ENCODE results near the gene HARS1. TPM values are rescaled to one million over a fixed set of nuclear protein-coding genes. Genes with fewer than 3 reads are reported as not detected.
A peak's percentile ranks its signal among the peaks of the same experiment; 100 is the strongest.
"Not testable (repeated sequence)": the region's sequence is repeated elsewhere in the genome, so short reads cannot be mapped to it uniquely, and the experiment has no call there.

Gene HARS1
- 10 to 100 TPM; 33.9 to 45.6 TPM for total RNA-seq

GRCh38 chr5:140690941-140691924, at the start of gene HARS1, which contains the start of gene HARS2:
Gene HARS1 (minus strand): TSS chr5:140691370. CDS start chr5:140691304, 66 bp downstream.
Gene HARS2 (plus strand): TSS chr5:140691455. CDS start chr5:140691649, 194 bp downstream.
- no peaks in the 10 kb centered on the region for H3K27me3 ChIP-seq
- no peaks in the 10 kb centered on the region for H3K9me3 ChIP-seq
- H3K36me3 ChIP-seq = peaks cover 41% of the 10 kb centered on the region
- peak; percentile 95 for DNase-seq (ENCODE audit: low spot score)
- TF ChIP-seq CTCF (IDR thresholded peaks at IDR 0.05) = peak in 1 of 2 donors; percentile 36
- H3K4me1 ChIP-seq = peaks cover 0 to 27% of the 10 kb centered on the region in 2 donors
- H3K27ac ChIP-seq = peak within 1 kb of the TSS; percentile 72 to 88
- peak within 1 kb of the TSS; percentile 75 to 89 for H3K4me3 ChIP-seq

- no peak overlapping the region for H3K4me3 ChIP-seq
Measured at GRCh38 chr5:140737486-140737885, 46.3 kb upstream of the HARS1 start.

GRCh38 chr5:140734354-140734753, 43.2 kb upstream of the HARS1 start:
- peak in 1 of 2 donors; percentile 41 for TF ChIP-seq CTCF (IDR thresholded peaks at IDR 0.05)
- Histone ChIP-seq H3K36me3 (no peaks in the 10 kb centered on the region), H3K9me3 (peaks cover 0 to 7% of the 10 kb centered on the region in 2 donors), H3K4me3 (no peak overlapping the region), H3K27ac (no peak overlapping the region), H3K4me1 (no peaks in the 10 kb centered on the region), H3K27me3 (no peaks in the 10 kb centered on the region)
- DNase-seq (ENCODE audit: low spot score) = no peak

More at GRCh38 chr5:140737486-140737885, 46.3 kb upstream of the HARS1 start:
- no peaks in the 10 kb centered on the region for H3K36me3 ChIP-seq
- no peak for DNase-seq (ENCODE audit: low spot score)
- H3K9me3 ChIP-seq = peaks cover 0 to 7% of the 10 kb centered on the region in 2 donors
- H3K27me3 ChIP-seq = no peaks in the 10 kb centered on the region
- no peaks in the 10 kb centered on the region for H3K4me1 ChIP-seq
- no peak for TF ChIP-seq CTCF (IDR thresholded peaks at IDR 0.05)
- H3K27ac ChIP-seq = no peak overlapping the region

- H3K4me3 ChIP-seq = no peak overlapping the region
- H3K27me3 ChIP-seq = no peaks in the 10 kb centered on the region
- no peak for TF ChIP-seq CTCF (IDR thresholded peaks at IDR 0.05)
- no peak overlapping the region for H3K27ac ChIP-seq
- H3K9me3 ChIP-seq = no peaks in the 10 kb centered on the region
- no peak for DNase-seq (ENCODE audit: low spot score)
- H3K36me3 ChIP-seq = no peaks in the 10 kb centered on the region
- H3K4me1 ChIP-seq = no peaks in the 10 kb centered on the region
Measured at GRCh38 chr5:140733098-140733497, 41.9 kb upstream of the HARS1 start.

- H3K36me3 ChIP-seq = no peaks in the 10 kb centered on the region
- DNase-seq (ENCODE audit: low spot score) = no peak
- no peaks in the 10 kb centered on the region for H3K9me3 ChIP-seq
- H3K4me3 ChIP-seq = no peak overlapping the region
- no peaks in the 10 kb centered on the region for H3K4me1 ChIP-seq
- no peaks in the 10 kb centered on the region for H3K27me3 ChIP-seq
- no peak overlapping the region for H3K27ac ChIP-seq
- no peak for TF ChIP-seq CTCF (IDR thresholded peaks at IDR 0.05)
Measured at GRCh38 chr5:140725799-140726471, 34.8 kb upstream of the HARS1 start.

- H3K36me3 ChIP-seq; H3K4me3 ChIP-seq; H3K4me1 ChIP-seq; H3K9me3 ChIP-seq; DNase-seq (ENCODE audit: low spot score); H3K27me3 ChIP-seq; H3K27ac ChIP-seq: not testable (repeated sequence)
Measured at GRCh38 chr5:140721395-140721794, 30.2 kb upstream of the HARS1 start.

GRCh38 chr5:140720738-140721137, 29.6 kb upstream of the HARS1 start:
- H3K27ac ChIP-seq; DNase-seq (ENCODE audit: low spot score); H3K27me3 ChIP-seq; H3K4me3 ChIP-seq; H3K9me3 ChIP-seq; H3K4me1 ChIP-seq; H3K36me3 ChIP-seq: not testable (repeated sequence)
